Measurements from ENCODE around the gene ASIC1.

ASIC1 gene

DNA sequence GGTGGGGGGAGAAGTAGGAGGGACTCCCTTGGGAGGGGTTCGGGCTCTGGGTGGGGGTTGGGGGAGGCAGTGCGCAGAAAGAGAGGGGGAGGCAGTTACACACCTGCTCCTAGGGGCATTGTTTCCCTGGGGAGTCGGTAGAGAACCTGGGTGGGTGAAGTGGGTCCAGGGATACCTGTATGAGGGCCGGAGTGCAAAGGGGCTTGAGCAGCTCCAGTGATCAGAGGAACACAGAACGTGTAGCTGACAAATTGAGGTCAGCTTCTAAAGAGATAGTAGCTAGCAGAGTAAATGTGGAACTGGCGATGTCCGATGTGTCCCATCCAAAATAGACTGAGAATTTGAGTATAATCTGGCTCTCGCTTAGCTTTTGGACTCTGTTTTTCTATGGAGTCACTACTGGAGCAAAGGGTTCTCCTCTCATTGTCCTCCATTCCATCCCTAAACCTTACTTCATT lies 28.2 kb downstream of the ASIC1 start:
- no peak for DNase-seq

DNA sequence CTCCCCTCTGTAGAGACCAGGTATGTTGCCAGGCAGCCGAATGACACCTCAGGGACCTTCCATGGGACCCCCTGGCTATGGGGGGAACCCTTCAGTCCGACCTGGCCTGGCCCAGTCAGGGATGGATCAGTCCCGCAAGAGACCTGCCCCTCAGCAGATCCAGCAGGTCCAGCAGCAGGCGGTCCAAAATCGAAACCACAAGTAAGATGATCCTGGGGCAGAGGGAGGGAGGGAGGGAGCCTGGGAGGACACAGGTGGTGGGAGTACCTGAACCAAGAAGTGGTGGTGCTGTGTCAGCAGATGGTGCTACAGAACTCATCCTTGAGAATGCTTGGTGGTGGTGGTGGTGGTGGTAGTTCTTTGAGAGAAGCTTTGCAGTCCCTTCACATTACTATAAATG lies 28.8 kb downstream of the ASIC1 start:
- DNase-seq: no peak

DNA sequence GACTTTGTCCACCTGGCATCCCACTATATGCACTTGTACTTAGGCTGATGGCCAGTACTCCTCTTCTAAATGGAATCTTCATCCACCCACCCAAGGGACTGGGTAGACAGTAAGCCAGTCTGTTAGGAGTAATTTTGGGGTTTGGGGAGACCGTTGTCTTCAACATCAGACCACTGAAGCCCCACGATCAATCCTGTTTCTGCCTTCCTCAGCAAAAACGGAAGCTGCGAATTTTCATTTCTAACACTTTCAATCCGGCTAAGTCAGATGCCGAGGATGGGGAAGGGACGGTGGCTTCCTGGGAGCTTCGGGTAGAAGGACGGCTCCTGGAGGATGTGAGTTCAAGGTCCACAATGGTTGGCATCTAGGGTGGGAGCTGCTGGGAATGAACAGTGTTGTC lies 29.8 kb downstream of the ASIC1 start:
- no peak for DNase-seq

DNA sequence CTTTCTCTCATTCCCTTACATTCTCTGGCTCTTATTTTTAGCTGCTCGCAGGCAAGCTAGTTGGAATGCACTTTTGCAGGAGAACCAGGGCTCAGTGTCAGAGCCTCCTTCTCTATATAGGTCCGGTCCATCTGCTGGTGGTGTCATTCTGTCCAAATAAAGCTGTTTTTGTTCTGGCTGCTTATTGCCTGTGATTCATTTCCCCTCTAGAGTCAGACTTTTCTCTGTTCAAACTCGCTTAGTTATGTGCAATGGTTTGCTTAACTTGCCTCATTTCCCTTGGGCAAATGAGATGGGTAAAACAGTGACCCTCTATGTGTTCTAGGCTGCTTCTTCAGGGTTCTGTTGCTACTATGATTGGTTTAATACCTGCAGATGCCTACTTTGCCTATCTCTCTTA lies 30.6 kb downstream of the ASIC1 start:
- DNase-seq: no peak

DNA sequence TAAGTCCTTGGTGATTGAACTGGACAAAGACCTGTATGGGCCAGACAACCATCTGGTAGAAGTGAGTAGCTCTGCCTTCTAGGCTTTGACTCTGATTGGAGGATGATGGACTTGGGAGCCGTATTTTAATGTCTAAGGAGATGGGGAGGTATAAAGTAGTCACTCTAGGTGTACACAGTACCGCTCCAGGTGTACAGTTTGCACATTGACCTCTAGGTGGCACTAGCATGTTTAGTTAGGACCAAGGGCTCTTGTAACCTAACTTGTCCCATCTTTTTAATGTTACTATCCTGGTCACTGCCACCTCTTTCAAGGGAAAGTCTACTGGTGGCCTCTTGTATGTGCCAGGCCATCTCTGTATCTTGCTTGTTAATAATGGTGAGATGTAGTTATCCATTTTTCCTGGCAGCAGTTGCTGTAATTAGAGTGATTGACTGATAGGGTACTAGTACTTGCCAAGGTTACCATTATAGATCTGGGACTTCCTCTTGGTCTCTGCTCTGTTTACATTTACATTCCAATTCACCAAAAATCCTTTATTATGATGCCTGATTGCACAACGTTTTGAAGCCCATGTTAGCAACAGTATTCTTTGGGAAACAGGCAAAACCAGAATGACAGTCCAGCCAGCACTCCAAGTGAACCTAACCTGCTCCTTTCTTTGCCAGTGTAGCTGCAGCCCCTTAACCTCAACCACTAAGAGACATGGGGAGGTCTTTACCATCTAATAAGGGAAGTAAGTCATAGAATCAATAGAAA lies 31.4 kb downstream of the ASIC1 start:
- DNase-seq: peak; percentile 24

DNA sequence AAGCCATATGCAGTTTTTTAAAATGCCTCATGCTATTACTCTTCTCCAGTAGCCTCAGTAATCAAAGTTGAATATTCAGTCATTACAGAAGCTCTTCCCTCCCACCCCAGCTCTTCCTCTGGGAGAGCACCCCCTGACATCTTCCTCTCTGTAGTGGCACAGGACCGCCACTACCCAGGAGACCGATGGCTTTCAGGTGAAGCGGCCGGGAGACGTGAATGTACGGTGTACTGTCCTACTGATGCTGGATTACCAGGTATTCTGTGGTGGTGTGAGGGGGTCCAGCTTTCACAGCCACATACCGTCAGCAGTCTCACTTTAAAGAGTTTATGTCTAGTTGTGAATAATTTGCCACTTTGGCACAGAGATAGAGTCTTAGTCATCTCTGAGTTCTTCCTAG lies 32.3 kb downstream of the ASIC1 start:
- no peak for DNase-seq

DNA sequence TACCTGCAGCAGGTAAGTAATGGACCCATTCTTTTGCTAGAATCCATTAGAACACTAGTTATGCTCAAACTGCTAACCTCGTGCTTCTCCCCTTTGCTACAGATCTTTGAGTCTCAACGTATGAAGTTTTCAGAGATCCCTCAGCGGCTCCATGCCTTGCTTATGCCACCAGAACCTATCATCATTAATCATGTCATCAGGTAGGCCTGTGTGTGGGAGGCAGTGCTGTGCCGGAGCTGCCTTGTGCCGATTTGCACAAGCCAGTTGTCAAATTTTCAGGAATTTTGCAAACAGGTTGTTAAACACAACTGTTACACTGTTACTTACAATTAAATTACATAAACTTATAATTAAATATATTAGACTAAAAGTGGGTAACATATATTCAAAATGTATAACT lies 33.0 kb downstream of the ASIC1 start:
- no peak for DNase-seq

DNA sequence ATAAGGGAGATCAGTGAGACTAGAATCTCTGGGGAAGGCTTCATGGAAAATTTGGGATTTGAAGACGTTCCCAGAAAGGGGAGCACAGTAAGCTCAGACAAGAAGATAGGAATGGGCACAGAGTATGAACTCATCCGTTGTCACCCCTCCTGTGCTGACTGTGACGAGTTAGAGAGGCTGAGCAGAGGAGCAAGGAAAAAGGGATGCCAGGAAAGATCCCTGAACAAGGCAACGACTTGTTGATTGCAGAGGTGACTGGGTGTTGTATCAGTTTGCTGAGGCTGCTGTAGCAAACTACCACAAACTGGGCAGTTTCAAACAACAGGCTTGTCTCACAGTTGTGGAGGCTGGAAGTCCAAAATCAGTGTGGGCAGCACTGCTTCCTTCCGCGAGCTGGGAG lies 40.6 kb downstream of the ASIC1 start:
- no peak for DNase-seq

DNA sequence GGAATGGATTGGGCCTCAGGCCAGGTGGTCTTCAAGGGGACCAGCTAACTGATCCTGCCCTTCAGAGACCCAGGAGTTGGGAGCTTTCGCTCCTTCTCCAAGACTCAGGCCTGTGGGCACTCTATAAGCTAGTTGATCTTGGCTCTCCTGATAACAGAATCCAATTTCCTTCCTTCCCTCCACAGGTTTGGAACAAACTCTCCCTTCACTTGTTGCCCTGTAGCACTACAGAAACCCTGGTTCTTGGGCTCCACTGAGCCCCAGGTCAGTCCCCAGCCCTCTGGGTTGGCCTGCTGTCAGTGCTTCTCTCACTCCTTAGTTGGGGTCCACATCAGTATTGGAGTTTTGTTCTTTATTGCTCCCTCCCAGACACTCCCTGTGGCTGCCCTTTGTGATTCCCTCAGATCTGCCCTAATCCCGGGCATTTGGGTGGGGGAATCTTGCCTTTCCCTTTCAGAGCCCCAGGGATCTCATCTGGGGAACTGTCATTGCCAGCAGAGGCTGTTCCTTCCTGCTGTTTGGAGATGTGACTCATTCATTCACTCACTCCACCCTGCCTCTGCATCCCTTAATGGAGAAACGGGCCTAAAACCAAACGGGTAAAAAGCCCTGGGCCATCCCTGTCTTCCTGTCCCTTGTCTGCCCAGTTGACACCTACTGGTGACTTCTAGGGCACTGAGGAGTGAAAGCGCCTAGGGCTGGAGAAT lies 42.1 kb downstream of the ASIC1 start:
- no peak for DNase-seq

DNA sequence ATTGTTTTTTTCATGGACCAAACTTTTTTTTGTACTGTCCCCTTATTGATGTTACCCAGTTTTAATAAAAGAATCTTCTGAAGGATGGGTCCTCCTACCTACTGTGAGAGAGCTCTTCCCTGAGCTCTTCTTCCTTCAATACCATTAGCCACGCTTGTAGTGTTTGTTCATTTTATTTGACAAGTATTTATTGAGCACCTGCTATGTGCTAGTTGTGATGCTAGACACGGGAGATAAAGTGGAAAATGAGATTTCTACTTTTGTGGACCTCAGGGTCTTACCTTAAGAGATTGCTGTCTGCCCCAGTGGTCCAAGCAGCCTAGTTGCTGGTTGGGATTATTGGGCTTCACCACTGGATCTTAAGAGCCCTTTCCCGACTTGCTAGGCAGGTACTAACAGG lies 43.2 kb downstream of the ASIC1 start:
- no peak for DNase-seq

DNA sequence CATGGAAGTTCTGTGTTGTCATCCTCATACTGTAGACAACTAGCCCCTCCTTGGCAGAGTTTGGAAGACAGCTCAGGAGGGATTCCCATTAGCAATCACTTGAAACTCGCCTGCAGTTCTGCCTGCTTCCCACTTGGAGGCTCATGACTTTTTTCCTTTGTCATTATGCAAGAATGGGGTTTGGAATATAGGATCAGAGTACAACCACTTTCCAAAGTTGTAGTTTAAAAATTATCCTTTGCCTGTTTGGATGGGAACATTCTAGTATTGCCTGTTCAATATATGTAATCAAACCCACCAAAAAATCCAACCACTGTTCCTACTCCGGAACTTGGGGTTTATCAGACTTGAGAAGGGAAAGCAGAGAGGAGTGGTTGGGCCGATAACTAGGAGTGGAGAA lies 44.3 kb downstream of the ASIC1 start:
- no peak for DNase-seq

DNA sequence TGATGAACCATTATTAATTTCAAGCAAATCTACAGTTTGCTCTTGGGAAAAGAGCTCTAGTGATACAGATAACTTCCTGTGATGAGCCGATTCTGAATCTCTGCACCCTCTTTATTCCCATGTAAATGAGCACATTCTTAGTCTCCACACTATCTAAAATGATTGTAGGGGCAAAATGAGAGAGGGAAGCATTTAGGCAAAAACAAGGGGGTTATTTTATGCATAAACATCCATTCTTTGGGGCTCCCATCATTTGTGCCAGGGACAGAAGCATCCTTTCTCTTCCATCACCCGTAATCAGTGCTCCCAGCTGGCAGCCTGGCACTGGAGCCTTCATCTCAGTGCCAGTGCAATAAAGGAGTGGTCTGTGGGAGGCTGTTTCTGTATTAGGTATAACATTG lies 44.7 kb downstream of the ASIC1 start:
- no peak for DNase-seq

DNA sequence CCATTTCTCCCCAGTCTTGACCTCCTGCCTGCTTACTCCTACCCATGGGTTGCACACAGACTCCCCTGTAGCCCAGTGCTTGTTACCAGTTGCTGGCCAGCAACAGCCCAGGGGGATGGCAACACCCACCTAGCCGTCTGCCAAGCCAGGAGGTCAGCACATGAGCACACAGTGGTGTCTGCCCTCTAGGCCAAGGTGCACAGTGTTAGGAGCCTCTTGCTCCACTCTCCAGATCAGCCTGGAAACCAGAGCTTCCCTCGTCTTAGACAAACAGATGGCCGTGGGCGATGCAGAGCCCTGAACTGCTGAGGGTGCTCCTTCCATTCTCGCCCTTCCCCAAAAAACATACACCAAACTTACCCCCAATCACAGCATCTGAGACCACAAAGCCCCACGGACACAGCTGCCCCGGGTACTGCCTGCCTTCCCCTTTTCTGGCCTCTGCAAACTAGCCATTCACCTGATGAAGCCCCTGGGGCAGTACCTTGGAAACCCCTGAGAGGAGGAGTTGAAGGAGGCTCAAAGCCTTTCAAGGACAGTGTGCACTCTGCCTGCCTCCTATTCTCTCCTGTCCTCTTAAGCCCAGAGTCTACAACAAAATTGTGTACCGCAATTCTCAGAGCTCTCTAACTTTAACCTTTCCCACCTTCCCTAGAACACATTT lies 45.4 kb downstream of the ASIC1 start:
- DNase-seq: no peak

DNA sequence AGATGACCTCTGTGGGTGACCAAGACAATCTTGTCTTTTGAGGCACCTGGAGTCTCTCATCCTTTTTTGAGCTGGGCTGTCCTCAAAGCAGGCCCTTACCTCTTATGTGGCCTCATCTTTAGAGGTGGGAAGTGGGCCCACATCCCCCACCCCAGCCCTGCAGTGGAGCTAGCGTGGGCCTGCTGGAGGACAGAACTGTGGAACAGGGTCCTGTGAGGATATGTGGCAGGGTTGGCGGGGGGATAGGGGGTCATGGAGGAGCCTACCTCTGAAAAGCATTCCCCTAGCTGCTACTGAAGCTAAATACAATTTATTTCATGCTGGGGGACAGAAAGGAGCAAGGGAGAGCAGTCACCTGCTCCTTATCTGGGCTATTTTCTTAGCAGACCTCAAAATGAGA lies 46.0 kb downstream of the ASIC1 start:
- no peak for DNase-seq

DNA sequence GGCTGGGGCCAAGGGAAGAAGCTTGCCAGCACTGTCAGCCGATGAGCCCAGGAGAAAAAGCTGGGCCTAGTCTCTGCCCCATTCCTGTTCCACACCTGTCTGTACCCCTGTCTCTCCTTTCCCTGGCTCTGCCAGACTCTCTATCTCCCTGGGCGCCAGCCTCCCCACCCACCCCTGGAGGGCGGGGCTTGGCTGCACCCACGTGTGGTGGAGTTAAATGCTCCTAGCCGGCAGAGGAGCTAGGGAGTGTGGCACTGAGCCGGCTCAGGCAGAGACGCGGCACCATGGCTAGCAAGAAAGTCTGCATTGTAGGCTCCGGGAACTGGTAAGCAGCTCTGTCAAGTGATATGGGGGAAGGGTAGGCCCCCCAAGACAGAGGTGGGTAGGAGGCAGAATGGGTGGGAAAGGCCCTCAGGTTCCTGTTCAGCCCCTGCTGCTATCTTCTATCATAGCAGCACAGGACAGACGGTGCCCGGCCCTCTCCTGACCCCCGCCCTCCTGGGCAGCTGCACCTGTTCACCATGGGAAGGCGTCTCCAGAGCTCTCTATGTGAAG lies 46.4 kb downstream of the ASIC1 start, which contains the start of gene GPD1:
GPD1 (plus strand) TSS at position 242 of the 555 bp plus-strand sequence; CDS start at position 285, 43 bp downstream.
- DNase-seq: no peak

DNA sequence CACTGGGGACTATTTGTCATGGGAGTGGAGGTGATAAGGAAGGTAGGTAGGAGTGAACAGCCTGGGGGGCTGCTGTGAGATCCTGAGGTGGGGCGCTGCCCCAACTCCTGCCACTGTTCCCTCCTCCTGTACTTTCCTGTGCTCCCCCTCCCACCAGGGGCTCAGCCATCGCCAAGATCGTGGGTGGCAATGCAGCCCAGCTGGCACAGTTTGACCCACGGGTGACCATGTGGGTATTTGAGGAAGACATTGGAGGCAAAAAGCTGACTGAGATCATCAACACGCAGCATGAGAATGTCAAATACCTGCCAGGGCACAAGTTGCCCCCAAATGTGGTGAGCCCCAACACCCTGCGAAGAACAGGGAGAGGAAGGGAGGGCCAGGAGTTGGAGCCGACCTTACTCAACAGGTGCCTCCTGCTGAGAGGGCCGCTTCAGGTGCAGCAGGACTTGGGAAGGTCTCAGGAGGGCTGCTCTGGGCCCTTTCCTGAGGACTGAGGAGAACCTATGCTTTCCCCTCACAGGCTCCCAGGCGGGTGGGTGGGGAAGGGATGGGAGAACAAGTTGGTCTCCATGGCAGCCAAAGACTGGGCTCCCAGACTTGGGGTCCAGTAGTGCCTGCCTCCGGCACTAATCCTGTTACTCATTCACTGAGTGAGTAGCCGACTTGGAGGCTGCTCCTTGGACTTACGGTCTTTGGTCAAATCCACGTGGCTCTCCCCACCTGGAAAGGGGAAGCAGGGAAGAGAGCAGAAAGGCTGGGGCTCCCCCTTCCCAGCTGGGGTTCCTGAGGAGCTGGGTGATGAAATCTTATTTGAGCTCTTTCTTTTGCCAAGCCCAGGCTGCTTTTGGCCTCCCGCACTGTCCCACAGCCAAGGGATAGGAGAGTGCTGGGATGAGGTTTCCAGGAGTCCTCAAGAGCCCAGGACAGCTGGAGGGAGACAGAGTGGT lies 47.3 kb downstream of the ASIC1 start:
- DNase-seq: no peak

DNA sequence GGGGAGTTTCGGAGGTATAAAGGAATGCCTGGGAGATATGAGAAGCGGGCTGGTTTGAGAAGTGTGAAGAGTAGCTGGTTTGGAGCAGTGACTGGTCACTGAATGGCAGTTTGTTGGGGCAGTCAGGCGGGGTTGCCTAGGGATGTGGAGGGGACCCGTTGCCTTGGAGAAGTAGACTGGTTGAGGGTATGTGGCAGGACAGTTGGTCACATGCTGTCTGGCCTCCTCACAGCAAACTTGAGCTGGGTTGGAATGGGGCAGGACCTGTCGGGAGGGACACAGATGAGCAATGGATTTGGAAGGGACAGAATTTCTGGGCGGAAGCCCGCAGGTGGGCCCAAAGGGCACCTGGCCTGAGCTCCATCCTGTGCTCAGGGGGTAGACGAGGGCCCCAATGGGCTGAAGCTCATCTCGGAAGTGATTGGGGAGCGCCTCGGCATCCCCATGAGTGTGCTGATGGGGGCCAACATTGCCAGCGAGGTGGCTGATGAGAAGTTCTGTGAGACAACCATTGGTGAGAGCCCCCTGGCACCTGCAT lies 48.6 kb downstream of the ASIC1 start:
- no peak for DNase-seq

DNA sequence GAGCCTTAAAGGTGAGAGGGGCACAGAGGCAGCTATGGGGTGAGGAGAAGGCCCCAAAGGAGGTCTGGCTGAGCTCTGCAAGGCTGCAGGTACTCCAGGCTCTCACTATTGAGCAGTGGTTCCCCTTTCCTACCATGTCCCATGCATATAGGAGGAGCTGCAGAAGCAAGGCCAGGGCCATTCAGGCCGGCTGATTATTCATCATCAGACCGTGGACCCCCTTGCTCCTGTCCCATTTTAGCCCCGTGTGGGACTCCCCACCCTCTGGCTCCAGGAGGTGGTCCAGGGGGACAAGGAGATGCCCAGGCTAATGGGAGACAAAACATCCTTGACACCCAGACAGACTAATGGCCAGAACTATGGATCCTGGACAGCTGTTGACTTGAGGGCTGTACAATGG lies 49.5 kb downstream of the ASIC1 start:
- DNase-seq: no peak

DNA sequence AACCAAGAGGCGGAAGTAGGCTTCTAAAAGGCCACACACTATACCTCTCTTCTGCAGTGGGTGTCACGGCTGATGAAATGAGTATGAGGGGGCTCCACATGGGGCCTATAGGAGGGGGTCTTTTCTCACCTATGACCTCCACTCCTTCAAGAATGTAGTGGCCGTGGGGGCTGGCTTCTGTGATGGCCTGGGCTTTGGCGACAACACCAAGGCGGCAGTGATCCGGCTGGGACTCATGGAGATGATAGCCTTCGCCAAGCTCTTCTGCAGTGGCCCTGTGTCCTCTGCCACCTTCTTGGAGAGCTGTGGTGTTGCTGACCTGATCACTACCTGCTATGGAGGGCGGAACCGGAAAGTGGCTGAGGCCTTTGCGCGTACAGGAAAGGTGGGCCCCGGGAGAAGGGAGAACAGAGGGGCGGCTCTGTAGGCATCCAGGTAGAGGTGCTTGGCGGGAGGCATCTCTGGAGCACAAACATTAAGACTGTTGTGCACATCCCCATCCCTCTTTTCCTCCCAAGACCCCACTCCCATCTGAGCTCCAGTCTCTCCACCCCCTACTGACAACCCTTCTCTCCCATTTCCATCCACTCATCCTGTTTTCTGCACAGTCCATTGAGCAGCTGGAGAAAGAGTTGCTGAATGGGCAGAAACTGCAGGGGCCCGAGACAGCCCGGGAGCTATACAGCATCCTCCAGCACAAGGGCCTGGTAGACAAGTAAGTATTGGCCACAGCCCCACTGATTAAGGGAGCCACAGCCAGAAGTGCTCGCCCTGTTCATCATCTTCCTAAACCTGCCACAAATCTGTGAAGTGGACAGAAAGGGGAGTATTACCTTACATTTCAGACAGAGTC lies 50.2 kb downstream of the ASIC1 start:
- no peak for DNase-seq

DNA sequence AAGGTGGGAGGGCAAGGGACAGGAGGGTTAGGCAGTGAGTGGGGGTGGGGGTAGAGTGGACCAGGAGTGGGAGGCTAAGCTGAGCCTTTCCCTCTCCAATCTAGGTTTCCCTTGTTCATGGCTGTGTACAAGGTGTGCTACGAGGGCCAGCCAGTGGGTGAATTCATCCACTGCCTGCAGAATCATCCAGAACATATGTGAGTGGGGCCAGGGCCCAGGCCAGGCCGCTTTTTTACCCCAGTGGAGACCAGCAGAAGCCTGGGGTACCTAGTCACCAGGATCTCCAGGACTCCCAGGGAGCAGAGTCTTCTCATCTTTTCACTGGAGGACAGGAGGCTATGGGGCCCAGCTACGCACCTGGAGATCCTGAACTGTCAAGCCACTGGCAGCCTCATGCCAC lies 51.9 kb downstream of the ASIC1 start:
- no peak for DNase-seq

DNA sequence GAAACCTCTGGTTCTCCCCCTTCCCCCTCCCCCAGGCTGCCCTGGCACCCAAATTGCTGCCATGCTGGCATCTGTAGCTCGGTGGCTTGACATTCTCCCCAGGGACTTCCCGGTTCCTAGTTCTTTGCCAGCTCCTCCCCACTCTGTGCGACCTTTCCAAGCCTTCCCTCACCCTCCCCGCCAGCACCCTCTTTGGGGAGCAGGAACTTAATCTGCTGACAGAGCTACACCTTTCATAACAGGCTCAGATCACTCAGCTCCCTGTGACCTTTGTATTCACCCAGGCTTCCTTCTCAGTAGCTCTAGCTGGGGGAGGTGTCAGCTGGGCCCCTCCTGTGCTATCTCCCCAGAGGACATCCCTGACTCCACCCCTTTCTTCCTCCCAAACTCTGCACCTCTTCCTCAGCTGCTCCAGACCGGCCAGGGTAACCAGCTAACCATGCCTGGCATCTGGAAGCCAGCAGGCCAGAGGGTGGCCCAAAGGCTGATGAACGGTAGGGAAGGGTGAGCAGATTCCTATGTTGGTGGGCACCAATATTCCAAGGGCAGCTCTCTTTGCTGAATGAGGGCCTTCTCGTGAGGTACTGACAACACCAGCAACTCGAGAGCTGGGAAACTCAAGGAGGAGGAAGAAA lies 52.8 kb downstream of the ASIC1 start:
- peak; percentile 56 for DNase-seq
